ENCODE data around the gene PPP3CA.

The PPP3CA gene

DNA sequence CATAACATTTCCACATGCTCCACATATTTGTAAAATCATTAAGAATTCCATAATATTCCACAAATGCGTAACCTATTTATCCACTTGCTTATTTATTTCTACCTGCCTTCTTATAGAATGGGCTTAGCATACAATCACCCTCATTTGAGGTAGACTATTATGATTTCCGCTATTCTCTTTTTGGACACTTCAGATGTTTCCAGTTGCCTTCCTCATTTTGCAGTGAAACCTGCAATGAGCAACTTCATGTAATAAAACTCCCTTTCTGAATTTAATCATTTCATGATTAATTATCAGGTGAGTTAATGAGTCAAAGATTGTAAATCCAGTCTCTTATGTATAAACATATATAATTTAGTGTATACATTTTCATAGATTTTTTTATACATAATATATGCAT, 58.0 kb downstream of the PPP3CA start:
- DNase-seq (ENCODE audit: extremely low read depth in 1 of 2, low read depth in 1 of 2) = no peak

- DNase-seq (ENCODE audit: extremely low read depth in 1 of 2, low read depth in 1 of 2) = no peak
Measured at GRCh38 chr4:101288365-101289145, 58.8 kb downstream of the PPP3CA start.

DNA sequence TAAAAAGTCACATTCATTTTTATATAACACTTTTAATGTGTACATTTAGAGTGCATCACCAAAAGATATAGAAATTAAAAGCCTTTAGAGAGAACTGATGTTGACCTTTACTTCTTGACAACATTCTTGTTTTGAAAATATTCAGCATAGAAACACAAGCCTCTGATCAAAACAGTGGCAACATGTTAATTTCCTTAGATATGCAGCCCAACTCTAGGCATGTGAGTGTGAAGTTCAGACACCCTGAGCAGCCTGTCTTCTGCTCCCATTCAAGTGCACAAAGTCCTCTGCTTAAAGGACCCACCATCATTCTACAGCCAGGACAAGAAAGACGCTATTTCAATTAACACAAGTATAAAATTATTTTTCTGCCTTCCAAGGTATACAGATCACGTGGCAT, 60.0 kb downstream of the PPP3CA start:
- no peak for DNase-seq (ENCODE audit: extremely low read depth in 1 of 2, low read depth in 1 of 2)

DNA sequence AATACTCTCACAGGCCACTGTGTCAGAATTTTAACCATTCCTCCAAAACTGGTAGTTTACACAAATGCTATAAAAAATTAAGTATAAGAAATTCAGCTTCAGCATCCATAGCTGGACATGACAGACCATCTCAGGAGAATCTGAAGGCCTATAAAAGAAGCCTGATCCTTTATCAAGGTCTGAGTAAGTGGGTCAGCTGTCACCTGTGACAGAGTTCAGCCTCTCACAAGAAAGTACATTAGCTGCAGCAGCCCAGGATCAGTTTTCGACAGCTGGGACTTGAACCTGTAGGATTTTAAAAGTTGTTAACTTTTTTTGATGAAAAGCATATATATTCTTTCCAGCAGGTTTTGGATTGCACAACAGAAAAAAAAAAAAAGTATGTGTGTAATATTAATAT, 60.7 kb downstream of the PPP3CA start:
- no peak for DNase-seq (ENCODE audit: extremely low read depth in 1 of 2, low read depth in 1 of 2)

GRCh38 chr4:101285985-101286384, 61.3 kb downstream of the PPP3CA start:
- DNase-seq (ENCODE audit: extremely low read depth in 1 of 2, low read depth in 1 of 2) = no peak

GRCh38 chr4:101284546-101284945, 62.8 kb downstream of the PPP3CA start:
- DNase-seq (ENCODE audit: extremely low read depth in 1 of 2, low read depth in 1 of 2) = no peak

DNA sequence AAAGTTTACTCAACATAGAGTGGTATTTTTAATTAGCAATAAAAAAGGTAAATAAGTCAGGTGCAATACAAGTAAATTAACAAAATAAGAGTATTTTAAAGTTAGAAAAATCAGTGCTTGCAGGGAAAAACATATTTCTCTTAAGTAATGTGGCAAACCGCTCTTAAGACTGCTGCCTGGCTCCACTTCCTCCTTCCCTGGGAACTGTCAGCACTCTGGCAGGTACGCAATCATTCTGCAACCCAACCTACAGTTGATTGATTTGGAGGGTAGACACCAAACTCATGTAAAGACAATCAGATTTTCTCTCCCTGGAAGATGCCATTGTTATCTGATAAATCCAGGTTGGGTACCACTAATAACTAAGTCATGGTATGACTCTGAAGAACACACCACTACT, 63.9 kb downstream of the PPP3CA start:
- DNase-seq (ENCODE audit: extremely low read depth in 1 of 2, low read depth in 1 of 2) = no peak

GRCh38 chr4:101282076-101282844, 65.1 kb downstream of the PPP3CA start:
- DNase-seq (ENCODE audit: extremely low read depth in 1 of 2, low read depth in 1 of 2) = peak in 1 of 2 donors; percentile 25

DNA sequence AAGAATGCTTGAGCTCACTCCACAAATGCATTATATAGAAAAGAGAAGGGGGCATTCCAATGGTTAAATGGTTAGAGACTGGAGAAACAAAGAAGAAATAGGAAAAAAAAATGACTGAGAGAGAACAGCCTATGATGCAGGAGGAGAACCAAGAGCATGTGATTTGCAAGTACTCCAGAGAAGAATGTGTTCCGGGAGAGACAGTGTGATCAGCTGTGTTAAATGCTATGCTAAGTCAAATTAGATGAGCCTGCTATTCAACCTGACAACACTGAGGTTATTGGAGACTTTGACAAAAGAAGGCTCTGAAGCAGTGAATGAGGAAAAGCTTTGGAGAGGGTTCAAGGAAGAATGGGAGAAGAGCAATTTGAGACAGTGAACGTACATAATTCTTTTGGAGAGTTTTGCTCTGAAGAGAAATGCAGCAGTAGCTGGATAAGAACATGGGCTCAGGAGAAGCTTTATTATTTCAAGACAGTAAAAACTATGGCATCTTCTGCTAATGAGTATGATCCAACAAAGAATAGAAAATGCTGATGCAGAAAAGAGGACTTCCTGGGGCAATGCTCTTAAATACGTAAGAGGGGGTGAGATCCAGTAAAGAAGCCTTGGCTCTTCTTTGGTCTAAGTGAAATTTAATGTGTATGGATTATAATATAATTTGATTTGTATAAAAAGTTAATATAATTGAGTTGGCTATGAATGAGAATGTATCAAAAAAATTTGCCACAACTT, 66.3 kb downstream of the PPP3CA start:
- DNase-seq (ENCODE audit: extremely low read depth in 1 of 2, low read depth in 1 of 2) = no peak

GRCh38 chr4:101279377-101279871, 67.9 kb downstream of the PPP3CA start:
- no peak for DNase-seq (ENCODE audit: extremely low read depth in 1 of 2, low read depth in 1 of 2)

DNA sequence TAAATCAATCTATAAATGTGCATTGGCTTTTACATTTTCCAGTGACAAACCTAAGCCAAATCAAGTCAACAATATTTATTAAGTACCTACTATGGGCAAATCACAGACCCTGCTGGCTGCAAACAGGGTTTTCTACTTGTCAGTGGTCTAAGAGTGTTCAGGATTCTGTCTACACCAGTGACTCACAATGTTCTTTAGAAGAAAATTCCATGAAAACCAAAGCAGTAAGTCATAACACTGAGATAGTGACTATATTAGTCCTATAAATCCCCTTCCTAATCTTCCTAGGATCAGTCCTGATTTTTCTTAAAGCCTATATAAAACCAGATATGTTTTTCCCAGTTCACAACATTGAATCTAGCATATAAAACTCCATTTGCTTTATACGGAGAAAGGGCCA, 69.7 kb downstream of the PPP3CA start:
- DNase-seq (ENCODE audit: extremely low read depth in 1 of 2, low read depth in 1 of 2) = no peak

GRCh38 chr4:101276661-101277060, 70.7 kb downstream of the PPP3CA start:
- no peak for DNase-seq (ENCODE audit: extremely low read depth in 1 of 2, low read depth in 1 of 2)

- DNase-seq (ENCODE audit: extremely low read depth in 1 of 2, low read depth in 1 of 2) = no peak
Measured at GRCh38 chr4:101274888-101275752, 72.2 kb downstream of the PPP3CA start.

- DNase-seq (ENCODE audit: extremely low read depth in 1 of 2, low read depth in 1 of 2) = no peak
Measured at GRCh38 chr4:101271516-101271915, 75.8 kb downstream of the PPP3CA start.

DNA sequence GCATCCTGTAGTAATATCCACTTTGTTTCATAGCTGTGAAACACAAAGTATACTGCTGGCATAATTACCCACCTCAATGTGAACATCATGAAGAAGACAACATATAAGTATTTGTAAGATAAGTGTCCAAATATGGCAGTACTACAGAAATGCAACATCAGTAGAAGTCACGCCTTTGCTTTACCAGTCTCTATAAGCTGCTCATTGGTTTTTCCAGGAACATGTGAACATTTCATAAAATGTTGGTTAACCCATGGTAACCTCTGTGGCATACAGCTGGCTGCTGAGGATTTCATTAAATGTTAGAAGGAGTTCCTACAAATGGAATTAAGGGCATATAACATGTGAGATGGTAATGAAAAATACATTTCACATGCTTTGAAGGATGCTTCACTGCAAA, 77.6 kb downstream of the PPP3CA start:
- no peak for DNase-seq (ENCODE audit: extremely low read depth in 1 of 2, low read depth in 1 of 2)

DNA sequence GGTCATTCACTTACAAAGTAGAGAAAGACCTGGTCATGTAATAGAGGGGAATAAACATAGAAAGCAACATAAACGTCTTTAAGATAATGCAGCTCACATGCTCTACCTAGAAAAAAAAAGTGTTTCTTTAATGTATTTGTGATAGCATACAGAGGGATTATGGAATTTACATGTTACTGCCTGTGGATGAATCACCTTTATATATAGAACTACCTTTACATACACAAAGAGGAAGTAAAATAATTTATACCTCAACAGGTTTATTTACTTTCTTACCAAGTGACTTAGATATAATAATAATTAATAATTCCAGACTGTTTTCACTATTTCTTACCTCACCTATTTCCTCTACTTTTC, 81.5 kb downstream of the PPP3CA start:
- DNase-seq (ENCODE audit: extremely low read depth in 1 of 2, low read depth in 1 of 2) = no peak

DNA sequence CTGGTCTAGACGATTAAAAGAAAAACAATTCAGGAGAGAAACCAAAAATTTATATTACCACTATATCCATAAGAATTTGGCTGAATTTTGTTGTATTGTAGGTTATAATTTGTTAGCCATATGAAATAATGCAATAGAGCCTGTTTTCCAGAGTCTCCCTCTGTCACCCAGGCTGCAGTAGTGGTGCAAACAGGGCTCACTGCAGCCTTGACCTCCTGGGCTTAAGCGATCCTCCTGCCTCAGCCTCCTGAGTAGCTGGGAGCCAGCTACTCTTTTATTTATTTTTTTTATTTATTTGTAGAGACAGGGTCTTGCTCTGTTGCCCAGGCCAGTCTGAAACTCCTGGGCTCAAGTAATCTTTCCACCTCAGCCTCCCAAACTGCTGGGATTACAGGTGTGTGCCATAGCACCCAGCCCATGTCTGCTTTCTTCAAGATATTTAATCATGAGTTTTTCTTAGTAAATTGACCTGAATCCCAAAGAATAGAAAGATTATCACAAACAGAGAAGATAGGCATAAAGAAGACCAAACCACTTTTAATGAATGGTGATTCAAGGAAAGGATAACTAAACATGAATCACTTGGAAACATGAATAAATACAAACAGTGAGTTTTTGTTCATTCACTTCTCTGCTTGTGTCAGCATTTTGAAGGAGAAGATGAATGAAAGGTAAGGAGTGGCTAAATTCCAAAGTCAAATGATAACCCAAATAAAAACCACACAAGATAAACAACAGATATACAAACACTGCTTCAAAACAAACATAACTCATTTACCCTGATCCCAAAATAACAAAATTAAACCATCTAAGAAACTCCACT, 82.1 kb downstream of the PPP3CA start:
- DNase-seq (ENCODE audit: extremely low read depth in 1 of 2, low read depth in 1 of 2) = no peak

DNA sequence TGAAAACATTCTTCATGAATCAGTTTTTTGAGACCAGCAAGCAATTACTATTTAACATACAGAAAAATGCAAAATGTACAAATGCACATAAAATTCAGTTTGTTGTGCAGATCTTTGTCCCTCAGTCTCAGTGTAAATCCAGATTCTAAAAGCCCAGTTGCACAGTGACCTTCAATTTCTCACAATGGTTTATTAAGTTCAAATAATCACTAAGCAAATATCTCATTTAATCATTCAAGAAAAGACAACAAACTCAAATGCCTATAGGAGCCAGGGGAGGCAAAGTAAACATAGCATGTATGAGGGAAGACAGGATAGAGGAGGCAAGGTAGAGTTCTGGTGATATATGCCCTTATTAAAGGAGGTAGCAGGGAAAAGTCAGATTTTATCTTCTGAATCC, 82.8 kb downstream of the PPP3CA start:
- no peak for DNase-seq (ENCODE audit: extremely low read depth in 1 of 2, low read depth in 1 of 2)

DNA sequence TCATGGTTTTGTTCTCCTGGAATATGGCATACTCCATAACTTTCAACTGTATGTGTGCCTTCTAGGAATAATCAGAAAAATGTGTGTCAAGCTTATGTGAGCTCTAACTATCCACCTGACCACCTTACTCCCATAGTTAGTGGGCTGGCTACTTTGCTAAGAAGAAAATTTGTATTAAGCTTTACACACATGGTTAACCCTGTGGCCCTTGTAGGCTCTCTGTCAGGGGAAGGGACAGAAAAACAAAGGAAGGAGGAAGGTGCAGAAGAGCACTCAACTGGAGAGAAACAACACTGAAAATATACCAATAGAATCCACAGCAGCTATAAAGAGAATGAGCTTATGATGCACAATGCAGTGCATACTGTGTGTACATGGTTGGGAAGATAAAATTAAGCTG, 84.6 kb downstream of the PPP3CA start:
- no peak for DNase-seq (ENCODE audit: extremely low read depth in 1 of 2, low read depth in 1 of 2)

DNA sequence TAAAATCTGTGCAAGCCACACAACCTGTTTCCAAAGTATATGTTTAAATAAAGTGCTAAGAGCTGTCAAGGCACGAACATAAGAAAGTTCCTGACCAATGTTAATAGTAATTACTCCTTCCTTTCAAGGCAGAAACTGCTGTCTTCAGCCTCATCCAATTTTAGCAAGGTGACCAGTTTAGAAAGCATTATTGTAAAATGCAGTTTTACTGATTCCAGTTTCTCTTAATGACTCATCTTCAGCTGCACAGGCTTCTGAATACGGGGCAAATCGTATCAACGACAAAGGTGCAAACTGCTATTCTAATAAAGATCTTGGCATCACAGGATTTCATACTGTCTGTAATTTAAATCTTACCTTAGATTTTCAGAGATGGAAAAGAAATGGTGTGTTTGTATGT, 87.5 kb downstream of the PPP3CA start:
- no peak for DNase-seq (ENCODE audit: extremely low read depth in 1 of 2, low read depth in 1 of 2)
